ENCODE measurements around the gene RTKN. TPM values are rescaled to one million over a fixed set of nuclear protein-coding genes. Genes with fewer than 3 reads are reported as not detected.
A peak's percentile ranks its signal among the peaks of the same experiment; 100 is the strongest.

RTKN gene
- total RNA-seq, 2 donors from 2014 or later = 36.1 to 80.8 TPM

GRCh38 chr2:74439803-74440377 lies 1.8 kb downstream of the RTKN start:
- DNase-seq = peak; percentile 47 to 57 (median 51)
- WGBS, 2 donors = 3 to 10% methylated on average over 12 to 14 of the region's 14 CpGs
- Histone ChIP-seq H3K4me1 (peaks cover 39% of the 10 kb centered on the region), H3K4me3 (peak overlapping the region; percentile 26 to 45), H3K9me3 (no peaks in the 10 kb centered on the region), H3K27ac (peak overlapping the region; percentile 95 to 98 (median 96)), H3K27me3 (no peaks in the 10 kb centered on the region), H3K36me3 (replicated peaks in 1 of 2; ENCODE audit: insufficient read depth in 1 of 2, low read depth in 2 of 2) (no peaks in the 10 kb centered on the region)
- TF ChIP-seq POLR2A (IDR thresholded peaks at IDR 0.05) = no peak
- no peak for TF ChIP-seq CTCF (IDR thresholded peaks at IDR 0.05)
- ATAC-seq = no peak
- intact Hi-C loops (cut with DNase I) = no loop called here

- TF ChIP-seq CTCF (IDR thresholded peaks at IDR 0.05) (no peak), POLR2A (IDR thresholded peaks at IDR 0.05) (no peak)
- ATAC-seq = no peak
- Histone ChIP-seq H3K4me3 (no peak overlapping the region), H3K36me3 (replicated peaks in 1 of 2; ENCODE audit: insufficient read depth in 1 of 2, low read depth in 2 of 2) (no peaks in the 10 kb centered on the region), H3K9me3 (no peaks in the 10 kb centered on the region), H3K27ac (peak overlapping the region in 3 of 4 donors; percentile 96 to 98 (median 97)), H3K4me1 (peaks cover 39% of the 10 kb centered on the region), H3K27me3 (no peaks in the 10 kb centered on the region)
- no peak for DNase-seq
- intact Hi-C loops (cut with DNase I) = no loop called here
- 13 to 26% methylated on average over 3 of the region's 3 CpGs for WGBS, 2 donors
Measured at GRCh38 chr2:74439373-74439772, 2.4 kb downstream of the RTKN start.

- Histone ChIP-seq H3K27ac (no peak overlapping the region), H3K27me3 (no peaks in the 10 kb centered on the region), H3K4me1 (peaks cover 39% of the 10 kb centered on the region), H3K36me3 (replicated peaks in 1 of 2; ENCODE audit: insufficient read depth in 1 of 2, low read depth in 2 of 2) (no peaks in the 10 kb centered on the region), H3K9me3 (no peaks in the 10 kb centered on the region), H3K4me3 (no peak overlapping the region)
- DNase-seq (no peak), ATAC-seq (no peak)
- WGBS, 2 donors = 87 to 100% methylated on average over 1 of the region's 1 CpG
- intact Hi-C loops (cut with DNase I) = no loop called here
- no peak for TF ChIP-seq CTCF (IDR thresholded peaks at IDR 0.05)
- no peak for TF ChIP-seq POLR2A (IDR thresholded peaks at IDR 0.05)
Measured at GRCh38 chr2:74438248-74438647, 3.5 kb downstream of the RTKN start.

- 65 to 77% methylated on average over 6 of the region's 6 CpGs for WGBS, 2 donors
- peaks cover 32% of the 10 kb centered on the region for H3K4me1 ChIP-seq
Measured at GRCh38 chr2:74436848-74437695, 4.7 kb downstream of the RTKN start.

More at GRCh38 chr2:74436848-74437695, 4.7 kb downstream of the RTKN start:
- ATAC-seq (no peak), DNase-seq (no peak)
- intact Hi-C loops (cut with DNase I) = no loop called here
- no peak overlapping the region for H3K27ac ChIP-seq
- no peaks in the 10 kb centered on the region for H3K9me3 ChIP-seq
- peaks cover 0 to 3% of the 10 kb centered on the region in 2 donors for H3K36me3 ChIP-seq (replicated peaks in 1 of 2; ENCODE audit: insufficient read depth in 1 of 2, low read depth in 2 of 2)
- H3K4me3 ChIP-seq = no peak overlapping the region
- no peak for TF ChIP-seq POLR2A (IDR thresholded peaks at IDR 0.05)
- no peak for TF ChIP-seq CTCF (IDR thresholded peaks at IDR 0.05)
- no peaks in the 10 kb centered on the region for H3K27me3 ChIP-seq
